ENCODE measurements around the gene C2orf81. TPM values are rescaled to one million over a fixed set of nuclear protein-coding genes. Genes with fewer than 3 reads are reported as not detected.

Gene C2orf81
- total and polyA plus RNA-seq, 8 donors: 0.87 to 6.5 (median 2.0) TPM

DNA sequence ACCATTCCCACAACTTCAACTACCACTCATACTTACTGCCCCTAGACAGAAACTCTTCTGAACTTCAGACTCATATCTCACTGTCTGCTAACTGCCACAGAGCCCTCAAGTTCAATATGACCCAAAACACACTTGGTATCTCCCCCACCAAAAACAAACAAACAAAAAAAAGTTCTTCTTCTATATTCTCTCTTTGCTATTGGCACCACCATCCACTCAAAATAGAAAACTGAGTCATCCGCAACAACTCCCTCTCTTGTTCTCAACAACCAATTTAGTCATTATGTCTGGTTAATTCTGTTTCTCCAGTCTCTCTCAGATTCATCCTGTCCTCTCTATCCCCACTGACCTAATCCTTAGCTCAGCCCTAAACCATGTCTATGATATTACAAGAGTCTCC, 34.1 kb downstream of the C2orf81 start:
- intact Hi-C loops (cut with DNase I): no loop called here
- TF ChIP-seq, protein P1, sequence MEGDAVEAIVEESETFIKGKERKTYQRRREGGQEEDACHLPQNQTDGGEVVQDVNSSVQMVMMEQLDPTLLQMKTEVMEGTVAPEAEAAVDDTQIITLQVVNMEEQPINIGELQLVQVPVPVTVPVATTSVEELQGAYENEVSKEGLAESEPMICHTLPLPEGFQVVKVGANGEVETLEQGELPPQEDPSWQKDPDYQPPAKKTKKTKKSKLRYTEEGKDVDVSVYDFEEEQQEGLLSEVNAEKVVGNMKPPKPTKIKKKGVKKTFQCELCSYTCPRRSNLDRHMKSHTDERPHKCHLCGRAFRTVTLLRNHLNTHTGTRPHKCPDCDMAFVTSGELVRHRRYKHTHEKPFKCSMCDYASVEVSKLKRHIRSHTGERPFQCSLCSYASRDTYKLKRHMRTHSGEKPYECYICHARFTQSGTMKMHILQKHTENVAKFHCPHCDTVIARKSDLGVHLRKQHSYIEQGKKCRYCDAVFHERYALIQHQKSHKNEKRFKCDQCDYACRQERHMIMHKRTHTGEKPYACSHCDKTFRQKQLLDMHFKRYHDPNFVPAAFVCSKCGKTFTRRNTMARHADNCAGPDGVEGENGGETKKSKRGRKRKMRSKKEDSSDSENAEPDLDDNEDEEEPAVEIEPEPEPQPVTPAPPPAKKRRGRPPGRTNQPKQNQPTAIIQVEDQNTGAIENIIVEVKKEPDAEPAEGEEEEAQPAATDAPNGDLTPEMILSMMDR (IDR thresholded peaks at IDR 0.05): no peak
- Histone ChIP-seq H3K4me3 (no peak overlapping the region), H3K27ac (no peak overlapping the region), H3K9me3 (no peaks in the 10 kb centered on the region), H3K4me1 (peaks cover 10 to 23% (median 19%) of the 10 kb centered on the region in 3 donors), H3K27me3 (no peaks in the 10 kb centered on the region), H3K36me3 (no peaks in the 10 kb centered on the region)
- FAIRE-seq: no peak
- DNase-seq: no peak
- no peak for ATAC-seq
- 95 to 100% methylated on average over 1 of the region's 1 CpG for WGBS, 2 donors

DNA sequence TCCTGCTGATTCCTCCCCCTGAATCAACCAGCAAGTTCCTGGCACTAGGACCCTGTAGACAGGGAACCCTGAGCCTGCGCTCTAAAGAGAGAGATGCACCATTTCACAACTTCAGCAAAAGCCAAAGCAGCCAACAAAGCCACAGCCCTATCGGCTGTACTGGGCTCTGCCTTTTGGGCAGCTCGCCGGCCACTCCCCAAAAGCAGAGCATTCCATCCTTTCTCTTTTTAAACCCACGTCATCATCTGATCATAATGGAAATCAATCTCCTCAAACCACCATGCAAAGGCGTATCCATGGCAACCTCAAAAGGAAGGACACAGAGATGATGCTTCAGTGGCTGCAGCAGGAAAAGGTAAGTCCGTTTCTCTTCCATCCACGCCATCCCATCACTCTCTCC, 36.0 kb downstream of the C2orf81 start:
- DNase-seq: no peak
- no peaks in the 10 kb centered on the region for H3K9me3 ChIP-seq
- 84% methylated on average over 8 of the region's 8 CpGs for WGBS, 2 donors
- no peak overlapping the region for H3K27ac ChIP-seq
- no peak for FAIRE-seq
- H3K27me3 ChIP-seq: no peaks in the 10 kb centered on the region
- intact Hi-C loops (cut with DNase I): no loop called here
- H3K4me1 ChIP-seq: peaks cover 10 to 23% (median 18%) of the 10 kb centered on the region in 3 donors
- ATAC-seq: no peak
- H3K36me3 ChIP-seq: no peaks in the 10 kb centered on the region
- H3K4me3 ChIP-seq: no peak overlapping the region
- TF ChIP-seq, protein P1 (IDR thresholded peaks at IDR 0.05): no peak

DNA sequence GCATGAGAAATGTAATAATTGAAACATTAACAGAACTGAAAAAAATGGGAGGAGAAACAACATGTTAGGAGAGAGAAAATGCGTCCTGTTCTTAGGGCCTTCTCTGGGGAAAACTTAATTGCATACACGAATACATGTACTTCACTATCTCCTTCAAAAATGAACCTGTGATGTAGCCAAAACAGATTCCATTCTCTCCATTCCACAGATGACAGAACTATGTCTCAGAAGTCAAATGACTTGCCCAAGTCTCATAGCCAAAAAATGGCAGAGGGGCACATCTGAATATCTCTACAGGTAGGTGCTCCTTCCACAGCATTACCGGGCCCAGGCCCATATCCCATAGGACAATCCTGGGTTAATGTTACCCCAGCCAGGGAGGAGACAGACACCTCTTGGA, 37.4 kb downstream of the C2orf81 start:
- intact Hi-C loops (cut with DNase I): no loop called here
- no peaks in the 10 kb centered on the region for H3K27me3 ChIP-seq
- no peak for ATAC-seq
- no peak for DNase-seq
- H3K4me3 ChIP-seq: no peak overlapping the region
- H3K9me3 ChIP-seq: no peaks in the 10 kb centered on the region
- TF ChIP-seq, protein P1 (IDR thresholded peaks at IDR 0.05): no peak
- no peak for FAIRE-seq
- 67 to 78% methylated on average over 3 of the region's 3 CpGs for WGBS, 2 donors
- no peaks in the 10 kb centered on the region for H3K36me3 ChIP-seq
- H3K4me1 ChIP-seq: peaks cover 9 to 23% (median 10%) of the 10 kb centered on the region in 3 donors
- peak overlapping the region in 1 of 4 donors; percentile 39 for H3K27ac ChIP-seq

DNA sequence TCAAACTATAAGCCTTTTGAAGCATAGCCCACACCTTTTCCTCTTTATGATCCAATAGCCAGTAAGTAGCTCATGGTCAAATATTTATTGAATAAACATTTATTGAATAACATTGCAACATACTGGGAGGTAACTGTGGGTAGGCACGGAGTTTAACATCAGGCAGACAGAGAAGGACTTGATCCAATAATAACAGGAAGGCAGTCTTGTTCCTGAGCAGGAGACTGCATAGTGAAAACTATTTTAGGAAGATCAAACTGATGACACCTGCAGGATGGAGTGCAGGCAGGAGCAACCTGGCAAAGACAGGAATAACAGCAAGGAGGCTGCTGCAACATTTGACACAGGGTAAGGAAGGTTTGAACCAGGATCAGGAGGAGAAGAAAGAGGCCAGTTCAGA, 38.2 kb downstream of the C2orf81 start:
- H3K36me3 ChIP-seq: no peaks in the 10 kb centered on the region
- DNase-seq (peak in 2 of 6 donors; percentile 25 to 38), ATAC-seq (peak; percentile 88 to 96 (median 89)), FAIRE-seq (no peak)
- peaks cover 9 to 23% (median 10%) of the 10 kb centered on the region in 3 donors for H3K4me1 ChIP-seq
- intact Hi-C loops (cut with DNase I): no loop called here
- peak overlapping the region in 2 of 4 donors; percentile 39 to 51 for H3K27ac ChIP-seq
- TF ChIP-seq, protein P1 (IDR thresholded peaks at IDR 0.05): no peak
- WGBS, 2 donors: 5 to 6% methylated on average over 1 of the region's 1 CpG
- H3K9me3 ChIP-seq: no peaks in the 10 kb centered on the region
- no peak overlapping the region for H3K4me3 ChIP-seq
- no peaks in the 10 kb centered on the region for H3K27me3 ChIP-seq

DNA sequence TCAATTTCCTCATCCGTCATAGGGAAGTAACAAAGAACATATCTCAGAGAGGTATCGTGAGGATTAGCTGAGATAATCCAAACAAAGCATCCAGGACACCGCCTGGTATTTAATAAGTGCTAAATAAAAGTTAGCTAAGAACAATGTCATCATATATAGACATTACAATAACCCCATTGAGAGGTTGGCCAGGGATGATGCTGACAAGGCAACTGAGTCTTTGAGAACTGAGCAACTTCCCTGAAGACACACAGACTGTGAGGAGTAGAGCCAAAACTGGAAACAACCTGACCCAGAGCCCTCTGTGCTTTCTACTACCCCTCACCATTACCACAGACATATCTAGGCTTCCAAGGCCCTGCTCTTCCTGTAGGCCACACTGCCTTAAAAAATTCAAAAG, 39.7 kb downstream of the C2orf81 start:
- no peak for DNase-seq
- no peaks in the 10 kb centered on the region for H3K9me3 ChIP-seq
- H3K4me1 ChIP-seq: peaks cover 9 to 23% (median 10%) of the 10 kb centered on the region in 3 donors
- H3K36me3 ChIP-seq: peaks cover 0 to 7% (median 0%) of the 10 kb centered on the region in 3 donors
- H3K27ac ChIP-seq: no peak overlapping the region
- no peak for FAIRE-seq
- TF ChIP-seq, protein P1 (IDR thresholded peaks at IDR 0.05): no peak
- intact Hi-C loops (cut with DNase I): no loop called here
- WGBS, 2 donors: 94 to 100% methylated on average over 3 of the region's 3 CpGs
- H3K27me3 ChIP-seq: no peaks in the 10 kb centered on the region
- no peak overlapping the region for H3K4me3 ChIP-seq
- no peak for ATAC-seq

Measured in pancreas (tissue), 10 donors.